SK-N-SH (cell line): ENCODE results near the gene UST. TPM values are rescaled to one million over a fixed set of nuclear protein-coding genes. Genes with fewer than 3 reads are reported as not detected.

Experiments
- CTCF ChIA-PET: fragments of 300-600, 350-600 bp; formaldehyde crosslinking; extraction: SDS; loops from one replicate; lab custom pipeline; 2021; lab: Yijun Ruan, JAX
- POLR2A ChIA-PET: fragments of 350-600 bp; sonication (Branson Sonifier 250); formaldehyde crosslinking; extraction: SDS; loops from one replicate; lab custom pipeline; 2020; ENCODE audit warnings: antibody characterized with exemption, inconsistent platforms; lab: Yijun Ruan, JAX
- DNase-seq: peaks from one replicate; pipeline ENCODE4 v3.0.0; 2012
- H2AFZ ChIP-seq: fragments of 200-600 bp; sonication (generic); 2 replicates; pipeline ENCODE4 v1.8.1; 2016; ENCODE audit warnings: antibody characterized with exemption, mild to moderate bottlenecking, low read depth
- H3F3A ChIP-seq: fragments of 200-600 bp; sonication (generic); replicated peaks from 2 replicates; pipeline ENCODE3; 2016; ENCODE audit warnings: antibody characterized with exemption, mild to moderate bottlenecking; ENCODE audit not compliant: insufficient read depth
- H3K27ac ChIP-seq, 2 experiments: fragments of 200-500 bp in 1 of 2; fragments of 200-600 bp in 1 of 2; sonication (Bioruptor generic) in 1 of 2; sonication (generic), shearing (Covaris generic) in 1 of 2; 2 replicates each; pipeline versions ENCODE4 v1.5.1 to v1.6.1; 2014 to 2016; ENCODE audit warnings: low read depth in 2 of 2, inconsistent platforms in 1 of 2, low read length in 1 of 2, mild to moderate bottlenecking in 1 of 2, mixed read lengths in 1 of 2
- H3K27me3 ChIP-seq: fragments of 200-600 bp; sonication (generic), shearing (Covaris generic); 2 replicates; pipeline ENCODE4 v1.6.1; 2016; ENCODE audit warnings: mixed run types; ENCODE audit not compliant: insufficient read depth
- H3K36me3 ChIP-seq, 2 experiments: fragments of 200-500 bp in 1 of 2; fragments of 200-600 bp in 1 of 2; sonication (Bioruptor generic) in 1 of 2; sonication (generic) in 1 of 2; replicated peaks in 1 of 2; 2 replicates each; pipeline versions ENCODE3 to v1.5.1; 2014 to 2016; ENCODE audit warnings: low read length in 1 of 2, mild to moderate bottlenecking in 1 of 2; ENCODE audit not compliant: insufficient read depth in 2 of 2, control insufficient read depth in 1 of 2
- H3K4me1 ChIP-seq, 2 experiments: fragments of 200-500 bp in 1 of 2; fragments of 200-600 bp in 1 of 2; sonication (Bioruptor generic) in 1 of 2; sonication (generic), shearing (Covaris generic) in 1 of 2; 2 replicates each; pipeline versions ENCODE4 v1.5.1 to v1.6.1; 2014 to 2016; ENCODE audit warnings: low read depth in 1 of 2, low read length in 1 of 2, mixed run types in 1 of 2; ENCODE audit not compliant: insufficient read depth in 2 of 2, control insufficient read depth in 1 of 2
- H3K4me2 ChIP-seq: fragments of 200-600 bp; sonication (generic), shearing (Covaris generic); 2 replicates; pipeline ENCODE4 v1.6.1; 2017; ENCODE audit warnings: mixed run types
- H3K4me3 ChIP-seq, 2 experiments: fragments of 200-500 bp in 1 of 2; fragments of 200-600 bp in 1 of 2; sonication (Bioruptor generic) in 1 of 2; sonication (generic), shearing (Covaris generic) in 1 of 2; 2 replicates each; pipeline versions ENCODE4 v1.5.1 to v1.8.1; 2014 to 2016; ENCODE audit warnings: low read depth in 2 of 2, inconsistent platforms in 1 of 2, low read length in 1 of 2, mild to moderate bottlenecking in 1 of 2, mixed read lengths in 1 of 2, moderate library complexity in 1 of 2
- H3K79me2 ChIP-seq: fragments of 200-600 bp; sonication (generic); 2 replicates; pipeline ENCODE4 v1.8.1; 2017; ENCODE audit warnings: mild to moderate bottlenecking; ENCODE audit not compliant: insufficient read depth
- H3K9ac ChIP-seq: fragments of 200-600 bp; sonication (generic); 2 replicates; pipeline ENCODE4 v1.6.1; 2017; ENCODE audit warnings: mixed run types
- H3K9me2 ChIP-seq: fragments of 200-600 bp; sonication (generic); 2 replicates; pipeline ENCODE4 v1.6.1; 2017; ENCODE audit warnings: mixed run types
- H3K9me3 ChIP-seq: fragments of 200-600 bp; sonication (generic); 2 replicates; pipeline ENCODE4 v1.6.1; 2017; ENCODE audit warnings: mixed run types, mild to moderate bottlenecking, moderate library complexity
- H4K20me1 ChIP-seq: fragments of 200-600 bp; sonication (generic); 2 replicates; pipeline ENCODE4 v1.6.1; 2017; ENCODE audit warnings: mild to moderate bottlenecking, mixed run types; ENCODE audit not compliant: insufficient read depth
- CHD2 ChIP-seq: fragments of 150-350 bp; IDR thresholded peaks from 2 replicates; pipeline ENCODE4 v1.6.1; 2018; ENCODE audit warnings: low read length; ENCODE audit not compliant: partially characterized antibody
- CTCF ChIP-seq: fragments of 200-600 bp; sonication (generic); IDR thresholded peaks from 2 replicates; pipeline ENCODE4 v1.6.1; 2017; ENCODE audit warnings: antibody characterized with exemption, mild to moderate bottlenecking, moderate library complexity
- ELF1 ChIP-seq: IDR thresholded peaks from 2 replicates; pipeline ENCODE4 v1.4.0; 2012
- GABPA ChIP-seq: IDR thresholded peaks from 2 replicates; pipeline ENCODE4 v1.4.0; 2012; ENCODE audit warnings: low read depth, mild to moderate bottlenecking
- IRF3 ChIP-seq: fragments of 150-350 bp; IDR thresholded peaks from 2 replicates; pipeline ENCODE4 v1.6.1; 2016; ENCODE audit warnings: mild to moderate bottlenecking, low read depth, low read length
- JUND ChIP-seq: IDR thresholded peaks from 2 replicates; pipeline ENCODE4 v1.4.0; 2012
- MAX ChIP-seq: IDR thresholded peaks from 2 replicates; pipeline ENCODE4 v1.4.0; 2012; ENCODE audit warnings: low read depth
- MXI1 ChIP-seq: IDR thresholded peaks from 2 replicates; pipeline ENCODE4 v1.6.1; 2012; ENCODE audit warnings: mild to moderate bottlenecking, low read depth, low read length, improper control_type of control experiment
- NRF1 ChIP-seq: IDR thresholded peaks from 2 replicates; pipeline ENCODE4 v1.6.1; 2012; ENCODE audit warnings: low read depth, mild to moderate bottlenecking, low read length
- REST ChIP-seq: IDR thresholded peaks from 2 replicates; pipeline ENCODE4 v1.6.1; 2012; ENCODE audit warnings: mild to moderate bottlenecking, low read depth, low read length, moderate library complexity
- SIN3A ChIP-seq: IDR thresholded peaks from 2 replicates; pipeline ENCODE4 v1.6.1; 2012; ENCODE audit warnings: low read depth, mild to moderate bottlenecking, low read length, moderate library complexity, borderline replicate concordance
- TAF1 ChIP-seq: IDR thresholded peaks from 2 replicates; pipeline ENCODE4 v1.6.1; 2012; ENCODE audit warnings: low read depth, mild to moderate bottlenecking, low read length, moderate library complexity, borderline replicate concordance
- TCF12 ChIP-seq: IDR thresholded peaks from 2 replicates; pipeline ENCODE4 v1.4.0; 2012
- WGBS: methylation state at CpG from one replicate; pipeline ENCODE4 v1.1.6; 2017; ENCODE audit warnings: low lambda C conversion rate; 5-methylcytosine and 5-hydroxymethylcytosine counted together
- polyA plus RNA-seq, 3 experiments: library from polyadenylated mRNA; depleted of rRNA; stranded (reverse); fragments of >200 nt; gene quantifications; 2 replicates each; pipeline ENCODE4 v1.2.3, GENCODE V29; 2012

UST gene
- polyA plus RNA-seq, 1 of the 3 experiments (the other 2 are of a cell fraction), result 1.7 TPM

- Histone ChIP-seq H3K9me3 (no peaks in the 10 kb centered on the region), H3K27ac (no peak overlapping the region), H2AFZ (peak overlapping the region; percentile 85), H3K9me2 (no peaks in the 10 kb centered on the region), H3K4me2 (peak overlapping the region; percentile 82), H3K36me3 (no peaks in the 10 kb centered on the region), H3F3A (no peaks in the 10 kb centered on the region), H3K79me2 (no peaks in the 10 kb centered on the region), H4K20me1 (no peaks in the 10 kb centered on the region), H3K27me3 (no peaks in the 10 kb centered on the region; the same call in 1 of the 2 replicates), H3K9ac (peak overlapping the region; percentile 49; the same call in 1 of the 2 replicates), H3K4me1 (no peaks in the 10 kb centered on the region), H3K4me3 (peak overlapping the region; percentile 47 to 64; a peak in 3 of 4 replicates)
- no peak for TF ChIP-seq TAF1
- no peak for TF ChIP-seq REST
- no peak for TF ChIP-seq CHD2
- TF ChIP-seq NRF1, result no peak
- POLR2A ChIA-PET, result no interaction called here
- CTCF ChIA-PET, result no interaction called here
- no peak for DNase-seq
- WGBS, result 15% methylated on average over 2 of the region's 2 CpGs
Observed at GRCh38 chr6:148700047-148700715, 46.6 kb upstream of the UST start.

- Histone ChIP-seq H3F3A (no peaks in the 10 kb centered on the region), H2AFZ (peak overlapping the region; percentile 85), H3K27me3 (no peaks in the 10 kb centered on the region; the same call in 1 of the 2 replicates), H3K27ac (no peak overlapping the region), H3K4me2 (peak overlapping the region; percentile 82), H3K4me3 (peak overlapping the region; percentile 47 to 64), H3K4me1 (no peaks in the 10 kb centered on the region), H3K79me2 (no peaks in the 10 kb centered on the region), H3K9me3 (no peaks in the 10 kb centered on the region), H3K9ac (peak overlapping the region; percentile 49; the same call in 1 of the 2 replicates), H4K20me1 (no peaks in the 10 kb centered on the region), H3K9me2 (no peaks in the 10 kb centered on the region), H3K36me3 (no peaks in the 10 kb centered on the region)
- no peak for DNase-seq
- ChIA-PET POLR2A (no interaction called here), CTCF (no interaction called here)
- 4% methylated on average over 8 of the region's 8 CpGs for WGBS
- TF ChIP-seq JUND, result no peak
- no peak for TF ChIP-seq MAX
- no peak for TF ChIP-seq TCF12
- TF ChIP-seq SIN3A, result no peak
- no peak for TF ChIP-seq MXI1
- TF ChIP-seq REST, result no peak
- no peak for TF ChIP-seq CTCF
- TF ChIP-seq IRF3, result no peak
- no peak for TF ChIP-seq GABPA
- TF ChIP-seq ELF1, result no peak
Observed at GRCh38 chr6:148700741-148701311, 46.0 kb upstream of the UST start.
